HCT116 (cell line): ENCODE results near the gene XKR3. TPM values are rescaled to one million over a fixed set of nuclear protein-coding genes. Genes with fewer than 3 reads are reported as not detected.
"Not testable (repeated sequence)": the region's sequence is repeated elsewhere in the genome, so short reads cannot be mapped to it uniquely, and the experiment has no call there.

Source experiments
- ATAC-seq: fragments of 200-7000 bp; cut with Tn5 transposase; 2 replicates; pipeline ENCODE4 v1.9.1; 2020; ENCODE audit warnings: mild to moderate bottlenecking, moderate library complexity
- BruUV-seq: library from RNA; stranded (reverse); fragments of 400-500 nt; replicated peaks from 2 replicates; lab custom pipeline; 2021; lab: Mats Ljungman, UMichigan
- CTCF ChIA-PET: fragments of 300-600 bp; sonication (Branson Sonifier 250); formaldehyde crosslinking; loops from one replicate; lab custom pipeline; 2021; ENCODE audit warnings: antibody characterized with exemption; lab: Charles Lee
- POLR2A ChIA-PET: fragments of 300-600, 350-600 bp; sonication (Branson Sonifier 250); formaldehyde crosslinking; loops from one replicate; lab custom pipeline; 2021; ENCODE audit warnings: antibody characterized with exemption; lab: Charles Lee
- RAD21 ChIA-PET, 2 experiments: fragments of 300-600 bp; sonication (Branson Sonifier 250); formaldehyde crosslinking; loops; one replicate each; lab custom pipeline; 2023; ENCODE audit warnings: low total read pairs in 2 of 2; ENCODE audit not compliant: uncharacterized antibody in 2 of 2, unreplicated experiment in 2 of 2, low non-redundant PET in 1 of 2; lab: Charles Lee
- DNase-seq: peaks from one replicate; pipeline ENCODE4 v3.0.0-alpha.2; 2010; ENCODE audit warnings: low read depth, low spot score
- H2AFZ ChIP-seq: fragments of 200-600 bp; shearing (Covaris generic), sonication (generic); 2 replicates; pipeline ENCODE4 v1.6.1; 2017; ENCODE audit warnings: low read depth, mixed run types, mixed read lengths, antibody characterized with exemption, low read length; ENCODE audit not compliant: poor library complexity, severe bottlenecking
- H3K27ac ChIP-seq: 2 replicates; pipeline ENCODE4 v1.5.1; 2012; ENCODE audit warnings: low read depth, low read length
- H3K27me3 ChIP-seq: fragments of 200-600 bp; sonication (generic); 2 replicates; pipeline ENCODE4 v1.6.1; 2016; ENCODE audit warnings: mixed run types, low read length, mixed read lengths; ENCODE audit not compliant: insufficient read depth
- H3K36me3 ChIP-seq, 2 experiments: fragments of 200-500 bp in 1 of 2; fragments of 200-600 bp in 1 of 2; sonication (Bioruptor generic) in 1 of 2; sonication (generic) in 1 of 2; 2 replicates each; pipeline versions ENCODE4 v1.5.1 to v1.6.1; 2014 to 2016; ENCODE audit warnings: low read length in 2 of 2, inconsistent platforms in 1 of 2, mixed read lengths in 1 of 2, mixed run types in 1 of 2; ENCODE audit not compliant: insufficient read depth in 2 of 2, control insufficient read depth in 1 of 2
- H3K4me1 ChIP-seq, 2 experiments: fragments of 200-600 bp in 1 of 2; sonication (generic) in 1 of 2; 2 replicates each; pipeline versions ENCODE4 v1.5.1 to v1.6.1; 2012 to 2017; ENCODE audit warnings: low read length in 2 of 2, inconsistent platforms in 1 of 2, mild to moderate bottlenecking in 1 of 2, mixed read lengths in 1 of 2, mixed run types in 1 of 2, moderate library complexity in 1 of 2; ENCODE audit not compliant: insufficient read depth in 2 of 2, control insufficient read depth in 1 of 2
- H3K4me2 ChIP-seq: fragments of 200-600 bp; sonication (generic); 2 replicates; pipeline ENCODE4 v1.6.1; 2017; ENCODE audit warnings: mixed run types, low read length, mixed read lengths
- H3K4me3 ChIP-seq, 2 experiments: fragments of 200-600 bp in 1 of 2; sonication (generic) in 1 of 2; replicated peaks in 1 of 2; 2 replicates each; pipeline ENCODE4 v1.5.1; 2011 to 2016; ENCODE audit warnings: low read length in 2 of 2, control low read depth in 1 of 2, low read depth in 1 of 2, mild to moderate bottlenecking in 1 of 2, mixed read lengths in 1 of 2, mixed run types in 1 of 2
- H3K79me2 ChIP-seq: fragments of 200-600 bp; sonication (generic); 2 replicates; pipeline ENCODE4 v1.6.1; 2017; ENCODE audit warnings: mild to moderate bottlenecking, mixed run types, low read length, moderate library complexity, mixed read lengths; ENCODE audit not compliant: insufficient read depth
- H3K9ac ChIP-seq: fragments of 200-600 bp; sonication (generic); 2 replicates; pipeline ENCODE4 v1.6.1; 2016; ENCODE audit warnings: low read length, mixed read lengths
- H3K9me2 ChIP-seq: fragments of 200-600 bp; sonication (generic), shearing (Covaris generic); 2 replicates; pipeline ENCODE4 v1.6.1; 2017; ENCODE audit warnings: mixed run types, mild to moderate bottlenecking, moderate library complexity; ENCODE audit not compliant: insufficient read depth
- H3K9me3 ChIP-seq, 2 experiments: fragments of 200-500 bp in 1 of 2; fragments of 200-600 bp in 1 of 2; sonication (Bioruptor generic) in 1 of 2; sonication (generic) in 1 of 2; 2 replicates each; pipeline ENCODE4 v1.6.1; 2014 to 2017; ENCODE audit warnings: low read length in 2 of 2, mixed read lengths in 2 of 2, inconsistent platforms in 1 of 2, low read depth in 1 of 2, mild to moderate bottlenecking in 1 of 2, mixed run types in 1 of 2, moderate library complexity in 1 of 2; ENCODE audit not compliant: control insufficient read depth in 1 of 2, insufficient read depth in 1 of 2
- H4K20me1 ChIP-seq: fragments of 200-600 bp; sonication (generic), shearing (Covaris generic); 2 replicates; pipeline ENCODE4 v1.6.1; 2017; ENCODE audit warnings: mixed run types, mild to moderate bottlenecking, moderate library complexity; ENCODE audit not compliant: insufficient read depth
- intact Hi-C: fragments of 100-400 bp; cut with micrococcal nuclease; formaldehyde crosslinking; loops from 2 replicates; pipeline ENCODE4 v1.10.0; 2022
- total RNA-seq: library from RNA; stranded (reverse); gene quantifications from one replicate; pipeline ENCODE4 v1.2.1, GENCODE V29; 2021; ENCODE audit not compliant: unreplicated experiment

Gene XKR3
- total RNA-seq, 1 experiment from 2014 or later = not detected

GRCh38 chr22:16771569-16771968 is 53.6 kb downstream of the XKR3 start:
- H3K9ac ChIP-seq, ATAC-seq, H3K9me3 ChIP-seq, DNase-seq, H3K9me2 ChIP-seq, H3K36me3 ChIP-seq, CTCF ChIA-PET, H3K4me3 ChIP-seq, BruUV-seq, H3K4me1 ChIP-seq, H2AFZ ChIP-seq, H3K79me2 ChIP-seq, POLR2A ChIA-PET, H4K20me1 ChIP-seq, H3K4me2 ChIP-seq, H3K27me3 ChIP-seq, H3K27ac ChIP-seq, RAD21 ChIA-PET: not testable (repeated sequence)
- intact Hi-C loops = loop anchor here (10.0 kb wide), 1 partner anchor 123 kb away; no protein-coding TSS in a partner anchor

GRCh38 chr22:16767927-16768326 is 57.3 kb downstream of the XKR3 start:
- intact Hi-C loops, H3K4me1 ChIP-seq, CTCF ChIA-PET, H4K20me1 ChIP-seq, H3K79me2 ChIP-seq, POLR2A ChIA-PET, H3K4me2 ChIP-seq, BruUV-seq, DNase-seq, H3K27me3 ChIP-seq, H3K9ac ChIP-seq, H3K9me3 ChIP-seq, H3K36me3 ChIP-seq, H3K27ac ChIP-seq, H2AFZ ChIP-seq, ATAC-seq, H3K9me2 ChIP-seq, H3K4me3 ChIP-seq, RAD21 ChIA-PET: not testable (repeated sequence)

GRCh38 chr22:16762224-16762623 is 63.0 kb downstream of the XKR3 start:
- CTCF ChIA-PET, ATAC-seq, H3K9me2 ChIP-seq, H2AFZ ChIP-seq, H3K4me3 ChIP-seq, H3K27me3 ChIP-seq, H3K9me3 ChIP-seq, H4K20me1 ChIP-seq, H3K27ac ChIP-seq, POLR2A ChIA-PET, H3K4me2 ChIP-seq, H3K9ac ChIP-seq, RAD21 ChIA-PET, BruUV-seq, H3K36me3 ChIP-seq, intact Hi-C loops, H3K4me1 ChIP-seq, H3K79me2 ChIP-seq, DNase-seq: not testable (repeated sequence)

- H4K20me1 ChIP-seq, H2AFZ ChIP-seq, ATAC-seq, H3K27me3 ChIP-seq, H3K4me2 ChIP-seq, H3K36me3 ChIP-seq, H3K9me2 ChIP-seq, CTCF ChIA-PET, H3K4me3 ChIP-seq, DNase-seq, BruUV-seq, H3K9ac ChIP-seq, H3K27ac ChIP-seq, intact Hi-C loops, RAD21 ChIA-PET, H3K79me2 ChIP-seq, POLR2A ChIA-PET, H3K4me1 ChIP-seq, H3K9me3 ChIP-seq: not testable (repeated sequence)
Measured at GRCh38 chr22:16760416-16760815, 64.8 kb downstream of the XKR3 start.
